ENCODE results near the gene DIP2B.

Gene DIP2B

DNA sequence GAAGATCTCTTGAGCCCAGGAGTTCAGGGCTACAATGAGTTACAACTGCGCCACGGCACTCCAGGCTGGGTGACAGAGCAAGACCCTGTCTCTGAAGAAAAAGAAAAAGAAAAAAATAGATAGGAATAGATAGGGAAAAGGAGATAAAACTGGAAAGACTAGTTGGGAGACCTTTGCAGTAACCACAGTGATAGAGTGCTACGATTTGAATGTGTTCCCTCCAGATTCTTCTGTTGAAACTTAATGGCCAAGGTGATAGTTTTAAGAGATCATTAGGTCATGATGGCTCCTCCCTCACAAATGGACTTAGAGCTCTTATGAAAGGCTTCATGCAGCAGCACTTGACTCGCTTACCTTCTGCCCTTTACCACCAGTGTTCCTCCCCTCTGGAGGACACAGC, 245.6 kb downstream of the DIP2B start:
- Histone ChIP-seq H3K9ac (no peak overlapping the region), H2AFZ (ENCODE audit: low read depth) (no peak overlapping the region), H3K4me2 (no peak overlapping the region), H3K27me3 (ENCODE audit: insufficient read depth, low read depth) (no peaks in the 10 kb centered on the region), H3K36me3 (ENCODE audit: insufficient read depth) (no peaks in the 10 kb centered on the region), H3K4me1 (ENCODE audit: low read depth, poor library complexity, severe bottlenecking) (peaks cover 14% of the 10 kb centered on the region), H3K27ac (no peak overlapping the region), H4K20me1 (ENCODE audit: insufficient read depth) (no peaks in the 10 kb centered on the region), H3K79me2 (ENCODE audit: insufficient read depth, low read depth) (no peaks in the 10 kb centered on the region), H3K4me3 (IDR thresholded peaks at IDR 0.05; ENCODE audit: insufficient read depth, low read depth, low read length) (no peak overlapping the region)
- TF ChIP-seq, protein P1, sequence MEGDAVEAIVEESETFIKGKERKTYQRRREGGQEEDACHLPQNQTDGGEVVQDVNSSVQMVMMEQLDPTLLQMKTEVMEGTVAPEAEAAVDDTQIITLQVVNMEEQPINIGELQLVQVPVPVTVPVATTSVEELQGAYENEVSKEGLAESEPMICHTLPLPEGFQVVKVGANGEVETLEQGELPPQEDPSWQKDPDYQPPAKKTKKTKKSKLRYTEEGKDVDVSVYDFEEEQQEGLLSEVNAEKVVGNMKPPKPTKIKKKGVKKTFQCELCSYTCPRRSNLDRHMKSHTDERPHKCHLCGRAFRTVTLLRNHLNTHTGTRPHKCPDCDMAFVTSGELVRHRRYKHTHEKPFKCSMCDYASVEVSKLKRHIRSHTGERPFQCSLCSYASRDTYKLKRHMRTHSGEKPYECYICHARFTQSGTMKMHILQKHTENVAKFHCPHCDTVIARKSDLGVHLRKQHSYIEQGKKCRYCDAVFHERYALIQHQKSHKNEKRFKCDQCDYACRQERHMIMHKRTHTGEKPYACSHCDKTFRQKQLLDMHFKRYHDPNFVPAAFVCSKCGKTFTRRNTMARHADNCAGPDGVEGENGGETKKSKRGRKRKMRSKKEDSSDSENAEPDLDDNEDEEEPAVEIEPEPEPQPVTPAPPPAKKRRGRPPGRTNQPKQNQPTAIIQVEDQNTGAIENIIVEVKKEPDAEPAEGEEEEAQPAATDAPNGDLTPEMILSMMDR (conservative IDR thresholded peaks at IDR 0.05; ENCODE audit: low read depth, low read length), result no peak

DNA sequence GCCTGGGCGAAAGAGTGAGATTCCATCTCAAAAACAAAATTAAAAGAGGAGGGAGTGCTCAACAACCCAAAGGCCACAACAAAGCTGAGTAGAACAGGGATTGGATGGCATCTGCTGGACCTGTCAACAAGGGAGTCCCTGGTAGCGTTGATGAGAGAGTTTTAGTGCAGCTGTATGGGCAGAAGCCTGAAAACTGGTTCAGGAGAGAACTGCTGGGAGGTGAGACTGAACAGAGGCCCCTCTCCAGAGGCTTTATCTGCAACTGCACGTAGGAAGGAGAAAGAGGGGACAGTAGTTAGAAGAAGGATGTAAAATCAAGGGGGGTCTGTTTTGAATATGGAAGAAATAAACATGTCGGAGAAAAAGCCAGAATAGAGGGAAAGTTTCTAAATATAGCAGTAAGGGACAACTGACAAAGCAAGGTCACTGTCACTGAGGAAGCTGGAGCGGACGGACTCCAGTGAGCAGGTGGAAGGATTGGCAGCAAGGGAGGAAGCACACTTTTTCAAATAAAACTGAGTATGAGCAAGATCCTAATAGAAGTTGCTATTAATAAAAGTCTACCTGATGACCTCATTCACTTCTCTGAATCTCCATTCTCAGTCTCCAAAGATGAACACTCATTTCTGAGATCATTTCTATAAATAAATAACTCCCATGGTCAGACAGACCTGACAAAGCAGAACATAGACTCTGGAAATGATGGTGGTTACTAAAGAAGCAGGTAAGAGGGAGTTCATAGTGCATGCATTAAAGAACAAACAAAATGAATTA, 247.3 kb downstream of the DIP2B start:
- Histone ChIP-seq H2AFZ (ENCODE audit: low read depth) (no peak overlapping the region), H3K27ac (no peak overlapping the region), H4K20me1 (ENCODE audit: insufficient read depth) (no peaks in the 10 kb centered on the region), H3K9ac (no peak overlapping the region), H3K4me2 (peak overlapping the region; percentile 3; the same call in 1 of the 2 replicates), H3K36me3 (ENCODE audit: insufficient read depth) (no peaks in the 10 kb centered on the region), H3K4me3 (IDR thresholded peaks at IDR 0.05; ENCODE audit: insufficient read depth, low read depth, low read length) (no peak overlapping the region), H3K79me2 (ENCODE audit: insufficient read depth, low read depth) (no peaks in the 10 kb centered on the region), H3K4me1 (ENCODE audit: low read depth, poor library complexity, severe bottlenecking) (peaks cover 14% of the 10 kb centered on the region), H3K27me3 (ENCODE audit: insufficient read depth, low read depth) (no peaks in the 10 kb centered on the region)
- TF ChIP-seq, protein P1 (conservative IDR thresholded peaks at IDR 0.05; ENCODE audit: low read depth, low read length), result no peak

DNA sequence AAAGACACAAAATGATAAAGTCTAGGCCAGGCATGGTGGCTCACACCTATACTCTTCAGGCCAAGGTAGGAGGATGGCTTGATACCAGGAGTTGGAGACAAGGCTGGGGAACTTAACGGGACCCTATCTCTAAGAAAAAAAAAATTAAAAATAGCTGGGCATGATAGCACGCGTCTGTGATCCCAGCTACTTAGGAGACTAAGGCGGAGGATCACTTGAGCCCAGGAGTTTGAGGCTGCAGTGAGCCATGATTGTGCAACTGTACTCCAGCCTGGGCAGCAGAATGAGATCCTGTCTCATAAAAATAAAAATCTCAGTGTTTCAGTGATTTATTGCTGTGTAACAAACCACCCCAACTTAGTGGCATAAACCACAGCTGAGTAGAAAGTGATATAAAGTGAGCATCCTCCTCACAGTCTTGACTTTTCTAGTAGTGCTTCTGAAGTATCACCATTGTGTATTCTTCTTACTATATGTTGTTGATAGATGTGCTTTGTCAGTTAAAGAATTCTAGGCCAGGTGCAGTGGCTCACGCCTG, 248.5 kb downstream of the DIP2B start:
- TF ChIP-seq, protein P1 (conservative IDR thresholded peaks at IDR 0.05; ENCODE audit: low read depth, low read length), result no peak
- H3K4me2 ChIP-seq, result no peak overlapping the region

DNA sequence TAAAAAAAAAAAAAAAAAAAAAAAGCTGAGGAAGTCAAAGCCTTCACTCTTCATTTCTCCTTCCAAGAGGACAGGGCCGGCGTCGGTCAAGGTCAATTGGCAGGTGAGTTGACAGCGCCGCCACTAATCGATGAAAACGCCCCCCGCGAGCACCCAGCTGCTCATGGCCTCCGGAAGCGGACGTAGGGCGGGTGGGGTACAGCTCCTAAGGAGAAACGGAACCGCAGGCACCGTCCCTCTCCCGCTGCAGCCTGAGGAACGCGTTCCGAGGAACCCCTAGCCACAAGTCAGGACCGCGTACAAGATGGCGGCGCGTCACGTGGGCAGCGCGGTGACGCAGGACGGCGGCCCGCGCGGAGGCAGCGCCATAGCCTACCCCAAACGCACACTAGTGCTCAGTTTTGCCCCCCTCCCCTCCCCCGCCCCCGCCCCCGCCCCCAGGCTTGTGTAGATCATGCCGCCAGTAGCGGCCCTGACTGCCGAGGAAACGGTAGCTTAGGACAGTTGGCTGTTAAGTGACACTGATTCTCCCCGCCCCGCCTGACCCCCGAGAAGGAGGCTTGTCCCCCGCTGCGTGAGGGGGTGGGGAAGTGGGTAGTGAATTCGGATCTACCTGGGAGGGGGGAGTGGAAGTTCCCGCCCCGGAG, 259.0 kb downstream of the DIP2B start, which contains the start of gene ATF1:
Gene ATF1, plus strand, starts transcription at position 463 of the 647 bp plus-strand sequence. CDS start 16,045 bp downstream, outside the sequence.
- no peaks in the 10 kb centered on the region for H3K36me3 ChIP-seq (ENCODE audit: insufficient read depth)
- H3K4me1 ChIP-seq (ENCODE audit: low read depth, poor library complexity, severe bottlenecking), result peaks cover 19% of the 10 kb centered on the region
- peak within 1 kb of the TSS; percentile 93 for H3K27ac ChIP-seq
- no peak within 1 kb of the TSS for H3K4me3 ChIP-seq (IDR thresholded peaks at IDR 0.05; ENCODE audit: insufficient read depth, low read depth, low read length)
- TF ChIP-seq, protein P1 (conservative IDR thresholded peaks at IDR 0.05; ENCODE audit: low read depth, low read length), result no peak
- peaks cover 44% of the 10 kb centered on the region for H3K79me2 ChIP-seq (ENCODE audit: insufficient read depth, low read depth)
- peak within 1 kb of the TSS; percentile 89 for H2AFZ ChIP-seq (ENCODE audit: low read depth)
- no peaks in the 10 kb centered on the region for H3K27me3 ChIP-seq (ENCODE audit: insufficient read depth, low read depth)
- H3K9ac ChIP-seq, result peak within 1 kb of the TSS; percentile 93
- H3K4me2 ChIP-seq, result peak within 1 kb of the TSS; percentile 73
- no peaks in the 10 kb centered on the region; the same call in 1 of the 2 replicates for H4K20me1 ChIP-seq (ENCODE audit: insufficient read depth)

More for the DNA sequence above, 248.5 kb downstream of the DIP2B start:
- no peaks in the 10 kb centered on the region for H3K27me3 ChIP-seq (ENCODE audit: insufficient read depth, low read depth)
- H4K20me1 ChIP-seq (ENCODE audit: insufficient read depth), result no peaks in the 10 kb centered on the region
- no peaks in the 10 kb centered on the region for H3K79me2 ChIP-seq (ENCODE audit: insufficient read depth, low read depth)
- no peak overlapping the region for H3K27ac ChIP-seq
- no peak overlapping the region for H3K9ac ChIP-seq
- H3K4me3 ChIP-seq (IDR thresholded peaks at IDR 0.05; ENCODE audit: insufficient read depth, low read depth, low read length), result no peak overlapping the region
- H2AFZ ChIP-seq (ENCODE audit: low read depth), result no peak overlapping the region
- H3K36me3 ChIP-seq (ENCODE audit: insufficient read depth), result no peaks in the 10 kb centered on the region
- H3K4me1 ChIP-seq (ENCODE audit: low read depth, poor library complexity, severe bottlenecking), result peaks cover 14% of the 10 kb centered on the region

Data from KMS-11 (cell line).